Astrocyte of the spinal cord (primary cell): ENCODE measurements around the gene CBLB.

Experiments used
- DNase-seq: peaks from one replicate; pipeline ENCODE4 v3.0.0; 2011; ENCODE audit warnings: low read depth, low spot score
- H3K4me3 ChIP-seq: 2 replicates; pipeline ENCODE4 v1.5.1; 2011; ENCODE audit warnings: low read depth, mild to moderate bottlenecking, low read length, moderate library complexity
- CTCF ChIP-seq: IDR thresholded peaks from 2 replicates; pipeline ENCODE4 v1.5.1; 2012; ENCODE audit warnings: low read depth, mild to moderate bottlenecking, low read length, inconsistent platforms
- in situ Hi-C: cut with HindIII; loops from 2 replicates; pipeline ENCODE4 v1.10.0; 2017; ENCODE audit warnings: low sequenced_read_pairs

Gene CBLB

DNA sequence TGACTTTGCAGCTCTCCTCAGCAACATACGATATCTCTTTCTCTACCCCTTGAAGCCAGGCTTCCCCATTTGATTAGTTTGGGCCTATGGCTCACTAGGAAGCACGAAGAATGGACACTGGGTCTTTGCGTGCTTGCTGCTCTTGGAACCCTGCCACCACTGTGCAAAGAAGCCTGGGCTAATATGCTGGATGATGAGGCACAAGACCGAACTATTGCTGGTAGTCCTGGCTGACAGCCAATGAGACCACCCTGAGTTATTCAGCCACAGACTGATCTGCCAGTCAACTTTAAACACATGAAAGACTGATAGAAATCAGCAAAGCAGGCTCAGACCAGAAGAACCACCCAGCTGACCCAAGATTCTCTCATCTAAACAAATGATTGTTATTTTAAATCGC lies 250.3 kb downstream of the CBLB start:
- no peak overlapping the region for H3K4me3 ChIP-seq
- no peak for TF ChIP-seq CTCF
- in situ Hi-C loops: no loop called here
- no peak for DNase-seq

DNA sequence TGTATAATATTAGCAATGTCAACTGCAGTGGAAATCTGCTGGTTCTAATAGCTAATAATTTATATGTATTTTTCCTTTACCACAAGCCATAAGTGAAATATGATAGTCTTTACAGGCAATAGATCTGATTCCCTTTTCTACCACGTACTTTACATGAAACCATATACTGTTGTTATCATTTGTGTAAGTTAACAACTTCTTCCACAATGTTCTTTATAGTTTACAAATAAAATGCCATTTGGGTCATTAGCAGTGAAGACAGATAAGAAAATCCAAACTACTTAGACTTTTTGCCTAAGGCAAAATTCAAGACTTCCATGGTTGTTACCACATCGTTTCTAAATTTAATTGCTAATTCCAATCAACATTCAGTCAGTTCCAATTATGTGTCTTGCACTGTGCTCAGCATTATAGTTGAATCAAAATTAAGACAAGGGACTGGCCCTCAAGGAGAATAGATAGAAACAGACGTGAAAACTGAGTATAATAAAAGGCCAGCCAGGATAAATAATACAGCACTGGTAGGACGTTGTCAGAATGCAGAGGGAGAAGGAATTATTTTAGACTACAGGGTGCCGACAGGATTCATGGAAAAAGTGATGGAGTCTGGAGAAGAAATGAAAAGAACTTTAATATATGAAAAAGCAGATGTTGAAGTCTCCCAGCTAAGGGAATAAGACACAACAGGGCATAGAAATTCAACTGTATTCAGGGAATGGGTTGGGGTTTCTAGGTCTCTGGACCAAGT lies 252.3 kb downstream of the CBLB start:
- in situ Hi-C loops: no loop called here
- H3K4me3 ChIP-seq: no peak overlapping the region
- DNase-seq: no peak
- TF ChIP-seq CTCF: no peak

DNA sequence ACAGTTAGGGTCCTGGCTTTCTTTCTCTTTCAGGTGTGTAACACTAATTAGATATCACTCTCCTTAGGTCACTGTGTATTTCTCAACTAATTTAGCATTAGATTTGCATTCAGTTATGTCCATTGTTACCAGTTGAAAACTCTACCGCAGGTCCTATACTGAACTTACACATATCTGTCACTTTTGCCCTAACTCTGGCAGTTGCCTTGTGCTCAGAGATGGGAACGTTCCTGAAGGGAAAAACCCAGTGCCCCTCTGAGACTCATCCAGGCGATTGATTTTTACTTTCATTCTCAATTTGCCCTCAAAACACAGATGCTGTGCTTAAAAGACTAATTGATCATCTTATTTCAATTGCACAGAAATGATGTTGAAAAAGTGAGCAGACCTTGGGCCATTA lies 253.0 kb downstream of the CBLB start:
- DNase-seq: no peak
- no peak overlapping the region for H3K4me3 ChIP-seq
- no peak for TF ChIP-seq CTCF
- in situ Hi-C loops: no loop called here

GRCh38 chr3:105614288-105615030 lies 254.4 kb downstream of the CBLB start:
- no peak for DNase-seq
- TF ChIP-seq CTCF: no peak
- H3K4me3 ChIP-seq: no peak overlapping the region
- in situ Hi-C loops: no loop called here

DNA sequence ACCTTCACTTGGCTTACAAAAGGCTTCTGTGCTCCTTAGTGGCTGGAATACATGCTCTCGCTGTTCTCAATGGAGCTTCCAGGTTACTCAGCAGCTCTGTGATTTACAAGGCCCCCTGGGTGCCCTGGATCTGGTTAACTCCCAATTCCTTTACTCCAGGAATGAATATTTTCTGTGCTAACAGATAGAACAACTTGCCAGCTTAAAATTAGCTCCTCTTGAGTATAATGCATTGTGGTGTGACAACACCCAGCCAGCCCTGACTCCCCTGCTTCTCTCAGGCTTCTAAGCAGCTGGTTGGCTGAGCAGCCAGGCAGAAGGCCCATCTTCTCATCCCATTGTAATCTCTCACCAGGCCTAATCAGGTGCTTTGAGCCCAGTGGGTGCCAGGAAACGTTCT lies 255.7 kb downstream of the CBLB start:
- in situ Hi-C loops: no loop called here
- no peak overlapping the region for H3K4me3 ChIP-seq
- no peak for TF ChIP-seq CTCF
- no peak for DNase-seq

- no peak overlapping the region for H3K4me3 ChIP-seq
- DNase-seq: no peak
- in situ Hi-C loops: no loop called here
- TF ChIP-seq CTCF: no peak
These were observed 257.3 kb downstream of the CBLB start for GRCh38 chr3:105611304-105612192.
